OCI-LY1 (cell line): ENCODE measurements around the gene CELSR2.

Experiments used
- EZH2 ChIP-seq: fragments of 200-600 bp; sonication (generic), shearing (Covaris generic); IDR thresholded peaks from 2 replicates; pipeline ENCODE4 v1.8.0; 2017; ENCODE audit warnings: borderline replicate concordance, mixed run types, mild to moderate bottlenecking, antibody characterized with exemption, low read length, moderate library complexity, mixed read lengths
- TF ChIP-seq, protein P1 (sequence below): fragments of 200-600 bp; sonication (generic), shearing (Covaris generic); IDR thresholded peaks from 2 replicates; pipeline ENCODE4 v1.5.1; 2017; ENCODE audit warnings: mild to moderate bottlenecking, antibody characterized with exemption, low read length, moderate library complexity, mixed read lengths

DNA sequence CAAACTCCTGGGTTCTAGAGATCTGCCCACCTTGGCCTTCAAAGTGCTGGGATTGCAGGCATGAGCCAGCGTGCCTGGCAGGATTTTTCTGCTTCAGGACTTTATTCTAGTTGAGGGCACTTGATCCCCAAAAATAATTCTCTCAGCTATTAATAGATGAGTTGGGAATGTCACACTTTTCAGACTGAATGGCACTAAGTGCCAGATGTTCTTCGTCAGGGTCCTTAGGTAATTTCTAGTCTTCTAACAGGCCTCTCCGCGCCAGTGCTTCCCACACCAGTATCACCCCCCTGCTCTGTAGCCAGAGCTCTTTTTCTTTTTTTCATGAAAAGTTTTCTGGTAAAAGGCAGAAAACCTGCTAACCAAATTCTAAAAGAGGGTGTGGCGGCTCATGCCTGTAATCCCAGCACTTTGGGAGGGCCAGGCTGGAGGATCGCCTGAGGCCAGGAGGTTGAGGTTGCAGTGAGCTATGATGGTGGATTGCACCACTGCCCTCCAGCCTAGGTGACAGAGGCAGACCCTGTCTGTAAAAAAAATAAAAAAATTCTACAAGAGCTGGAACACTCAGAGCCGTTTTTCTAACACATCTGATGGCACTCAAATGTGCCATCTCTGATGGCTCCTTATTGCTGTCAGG, 41.8 kb upstream of the CELSR2 start:
- TF ChIP-seq, protein P1, sequence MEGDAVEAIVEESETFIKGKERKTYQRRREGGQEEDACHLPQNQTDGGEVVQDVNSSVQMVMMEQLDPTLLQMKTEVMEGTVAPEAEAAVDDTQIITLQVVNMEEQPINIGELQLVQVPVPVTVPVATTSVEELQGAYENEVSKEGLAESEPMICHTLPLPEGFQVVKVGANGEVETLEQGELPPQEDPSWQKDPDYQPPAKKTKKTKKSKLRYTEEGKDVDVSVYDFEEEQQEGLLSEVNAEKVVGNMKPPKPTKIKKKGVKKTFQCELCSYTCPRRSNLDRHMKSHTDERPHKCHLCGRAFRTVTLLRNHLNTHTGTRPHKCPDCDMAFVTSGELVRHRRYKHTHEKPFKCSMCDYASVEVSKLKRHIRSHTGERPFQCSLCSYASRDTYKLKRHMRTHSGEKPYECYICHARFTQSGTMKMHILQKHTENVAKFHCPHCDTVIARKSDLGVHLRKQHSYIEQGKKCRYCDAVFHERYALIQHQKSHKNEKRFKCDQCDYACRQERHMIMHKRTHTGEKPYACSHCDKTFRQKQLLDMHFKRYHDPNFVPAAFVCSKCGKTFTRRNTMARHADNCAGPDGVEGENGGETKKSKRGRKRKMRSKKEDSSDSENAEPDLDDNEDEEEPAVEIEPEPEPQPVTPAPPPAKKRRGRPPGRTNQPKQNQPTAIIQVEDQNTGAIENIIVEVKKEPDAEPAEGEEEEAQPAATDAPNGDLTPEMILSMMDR = no peak
- TF ChIP-seq EZH2 = no peak
